ENCODE data around the gene ABCB4. TPM values are rescaled to one million over a fixed set of nuclear protein-coding genes. Genes with fewer than 3 reads are reported as not detected.

Gene ABCB4
- total and polyA plus RNA-seq, 9 donors, result 0.13 to 2.1 (median 0.45) TPM

GRCh38 chr7:87411186-87411585 is 64.3 kb downstream of the ABCB4 start:
- Histone ChIP-seq H3K4me3 (no peak overlapping the region), H3K27ac (no peak overlapping the region), H3K9me3 (no peaks in the 10 kb centered on the region), H3K4me1 (ENCODE audit: insufficient read depth) (no peaks in the 10 kb centered on the region), H3K36me3 (no peaks in the 10 kb centered on the region), H3K27me3 (no peaks in the 10 kb centered on the region)
- WGBS, 3 donors, result 94 to 100% (median 98%) methylated on average over 1 of the region's 1 CpG
- DNase-seq, result no peak
- no peak for TF ChIP-seq EP300 (IDR thresholded peaks at IDR 0.05)
- TF ChIP-seq CTCF (IDR thresholded peaks at IDR 0.05), result no peak
- TF ChIP-seq POLR2A (IDR thresholded peaks at IDR 0.05), result no peak
- intact Hi-C loops (cut with DNase I), result no loop called here

GRCh38 chr7:87404674-87405073 is 70.8 kb downstream of the ABCB4 start:
- TF ChIP-seq EP300 (IDR thresholded peaks at IDR 0.05) (no peak), POLR2A (IDR thresholded peaks at IDR 0.05) (no peak), CTCF (IDR thresholded peaks at IDR 0.05) (no peak)
- H3K36me3 ChIP-seq, result no peaks in the 10 kb centered on the region
- intact Hi-C loops (cut with DNase I), result no loop called here
- H3K27me3 ChIP-seq, result no peaks in the 10 kb centered on the region
- H3K27ac ChIP-seq, result no peak overlapping the region
- no peak for DNase-seq
- H3K4me1 ChIP-seq (ENCODE audit: insufficient read depth), result no peaks in the 10 kb centered on the region
- H3K4me3 ChIP-seq, result no peak overlapping the region
- no peaks in the 10 kb centered on the region for H3K9me3 ChIP-seq

GRCh38 chr7:87398446-87398845 is 77.0 kb downstream of the ABCB4 start:
- H3K4me3 ChIP-seq, result no peak overlapping the region
- no peak for TF ChIP-seq EP300 (IDR thresholded peaks at IDR 0.05)
- TF ChIP-seq CTCF (IDR thresholded peaks at IDR 0.05), result no peak
- no peak for TF ChIP-seq POLR2A (IDR thresholded peaks at IDR 0.05)
- 27 to 33% (median 29%) methylated on average over 2 of the region's 2 CpGs for WGBS, 3 donors
- no peak for DNase-seq
- no peaks in the 10 kb centered on the region for H3K9me3 ChIP-seq
- H3K36me3 ChIP-seq, result no peaks in the 10 kb centered on the region
- no peaks in the 10 kb centered on the region for H3K27me3 ChIP-seq
- intact Hi-C loops (cut with DNase I), result no loop called here
- no peaks in the 10 kb centered on the region for H3K4me1 ChIP-seq (ENCODE audit: insufficient read depth)
- H3K27ac ChIP-seq, result no peak overlapping the region

GRCh38 chr7:87395442-87396020 is 79.9 kb downstream of the ABCB4 start:
- intact Hi-C loops (cut with DNase I), result no loop called here
- no peak for DNase-seq
- H3K27me3 ChIP-seq, result no peaks in the 10 kb centered on the region
- no peaks in the 10 kb centered on the region for H3K4me1 ChIP-seq (ENCODE audit: insufficient read depth)
- no peaks in the 10 kb centered on the region for H3K9me3 ChIP-seq
- no peak overlapping the region for H3K4me3 ChIP-seq
- no peaks in the 10 kb centered on the region for H3K36me3 ChIP-seq
- TF ChIP-seq POLR2A (IDR thresholded peaks at IDR 0.05) (no peak), CTCF (IDR thresholded peaks at IDR 0.05) (no peak), EP300 (IDR thresholded peaks at IDR 0.05) (no peak)
- no peak overlapping the region for H3K27ac ChIP-seq
- 88 to 91% (median 91%) methylated on average over 1 of the region's 1 CpG for WGBS, 3 donors
